GM19043 (cell line): ENCODE results near the gene PATL2.
"Not testable (repeated sequence)": the region's sequence is repeated elsewhere in the genome, so short reads cannot be mapped to it uniquely, and the experiment has no call there.

ENCODE experiments used
- ATAC-seq: cut with Tn5 transposase; IDR thresholded peaks from one replicate; pipeline ENCODE4 v1.9.1; 2021; ENCODE audit warnings: low read depth; ENCODE audit not compliant: unreplicated experiment

PATL2 gene

DNA sequence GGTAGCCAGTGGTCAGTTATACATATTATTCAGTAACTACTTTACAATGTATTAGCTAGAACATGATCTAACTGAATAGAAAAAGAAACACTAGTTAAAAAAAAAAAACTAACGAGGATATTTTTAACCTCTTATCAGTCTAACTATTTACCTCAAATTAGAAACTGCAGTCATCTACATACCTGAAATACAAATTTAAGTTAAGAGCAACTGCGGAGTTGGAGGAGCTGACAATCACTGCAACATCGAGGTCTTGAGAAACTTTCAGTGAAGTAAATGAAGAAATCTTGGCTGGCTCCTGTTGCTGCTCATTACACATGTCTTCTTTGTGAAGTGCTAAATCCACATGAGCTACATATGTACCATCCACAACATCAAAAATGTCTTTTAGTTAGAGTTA, 54.2 kb downstream of the PATL2 start:
- ATAC-seq: no peak

DNA sequence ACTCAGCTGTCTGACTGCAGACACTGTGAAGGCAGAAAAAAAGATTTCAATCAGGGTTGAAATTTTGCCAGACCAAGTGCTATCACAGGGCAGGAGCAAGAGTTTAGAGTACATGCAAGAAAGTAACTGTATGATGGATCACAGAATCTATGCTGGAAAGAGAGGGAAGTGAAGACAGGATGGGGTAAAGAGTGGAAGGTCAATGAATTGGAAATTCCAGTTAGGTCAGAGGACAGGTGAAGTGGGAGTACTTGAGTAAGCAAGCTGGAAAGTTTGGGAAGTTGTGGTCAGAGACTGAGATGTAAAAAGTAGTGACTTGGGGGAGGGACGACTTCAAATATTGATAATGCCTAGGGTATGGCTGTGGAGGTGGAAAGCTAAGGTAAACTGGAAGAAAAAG, 54.8 kb downstream of the PATL2 start:
- ATAC-seq: no peak

DNA sequence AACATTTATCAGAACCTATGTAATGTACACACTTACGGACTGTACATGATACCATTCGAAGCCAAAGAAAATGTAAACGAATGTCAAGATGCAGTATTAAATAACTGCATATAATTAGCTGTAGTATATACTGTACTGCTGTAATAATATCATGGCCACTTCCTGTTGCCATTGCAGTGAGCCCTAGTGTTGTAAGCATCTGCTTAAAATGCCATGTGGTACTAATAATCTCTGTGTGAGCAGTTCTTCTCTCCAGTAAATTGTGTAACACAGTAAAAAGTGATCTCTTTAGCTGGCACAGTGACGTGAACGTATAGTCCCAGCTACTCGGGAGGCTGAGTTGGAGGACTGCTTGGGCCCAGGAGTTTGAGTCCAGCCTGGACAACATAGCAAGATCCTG, 56.3 kb downstream of the PATL2 start:
- ATAC-seq: no peak

DNA sequence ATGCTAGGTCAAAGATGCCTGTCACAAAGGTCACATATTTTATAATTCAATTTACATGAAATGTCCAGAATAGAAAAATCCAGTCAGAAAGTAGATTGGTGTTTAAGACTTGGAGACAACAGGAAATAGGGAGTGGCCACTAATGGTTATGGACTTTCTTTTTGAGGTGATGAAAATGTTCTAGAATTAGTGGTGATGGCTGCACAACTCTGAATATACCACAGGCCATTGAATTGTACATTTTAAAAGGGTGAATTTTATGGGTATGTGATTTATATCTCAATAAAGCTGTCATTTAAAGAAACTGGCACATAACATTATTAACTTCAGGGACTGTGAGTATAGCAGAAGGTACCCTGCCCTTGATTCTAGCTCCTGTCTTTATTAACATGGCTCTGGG, 63.5 kb downstream of the PATL2 start:
- ATAC-seq: no peak

DNA sequence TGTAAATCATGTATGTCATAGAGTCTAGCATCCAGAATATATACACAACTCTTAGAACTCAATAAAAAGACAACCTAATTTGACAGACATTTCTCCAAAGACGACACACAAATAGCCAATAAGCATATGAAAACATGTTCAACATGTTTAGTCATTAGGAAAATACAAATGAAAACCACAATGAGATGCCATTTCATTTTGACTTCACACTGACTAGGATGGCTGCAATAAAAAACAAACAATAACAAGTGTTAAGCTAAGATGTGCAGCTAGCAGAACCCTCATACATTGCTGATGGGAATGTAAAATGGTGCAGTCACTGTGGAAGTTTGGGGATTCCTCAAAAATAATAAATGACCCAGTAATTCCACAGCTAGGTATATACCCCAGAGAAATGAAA, 64.1 kb downstream of the PATL2 start:
- ATAC-seq: no peak

DNA sequence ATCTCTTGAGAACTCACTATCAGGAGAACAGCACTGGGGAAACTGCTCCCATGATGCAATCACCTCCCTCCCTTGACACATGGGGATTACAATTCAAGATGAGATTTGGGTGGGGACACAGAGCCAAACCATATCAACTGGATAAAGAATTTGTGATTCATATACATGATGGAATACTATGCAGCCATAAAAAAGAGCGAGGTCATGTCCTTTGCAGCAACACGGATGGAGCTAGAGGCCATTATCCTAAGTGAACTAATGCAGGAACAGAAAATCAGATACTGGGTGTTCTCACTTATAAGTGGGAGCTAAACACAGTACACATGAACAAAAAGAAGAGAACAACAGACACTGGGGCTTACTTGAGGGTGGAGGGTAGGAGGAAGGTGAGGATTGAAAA, 64.7 kb downstream of the PATL2 start:
- ATAC-seq: no peak

DNA sequence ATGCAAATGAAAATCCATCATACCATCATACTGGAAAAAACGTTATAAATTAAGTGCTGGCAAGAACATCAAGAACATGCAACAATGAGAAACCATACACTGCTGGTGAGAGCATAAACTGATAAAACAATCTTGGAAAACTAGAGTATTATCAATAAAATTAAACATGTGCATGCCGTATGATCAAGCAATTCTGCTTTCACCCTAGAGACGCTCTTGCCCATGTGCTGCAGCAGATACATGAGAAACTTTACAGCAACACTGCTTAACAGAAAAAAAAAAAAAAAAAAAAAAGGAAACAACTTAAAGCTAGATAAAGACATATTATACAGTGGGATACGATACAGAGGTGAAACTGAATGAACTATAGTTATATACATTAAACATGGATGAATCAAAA, 69.5 kb downstream of the PATL2 start:
- ATAC-seq: no peak

DNA sequence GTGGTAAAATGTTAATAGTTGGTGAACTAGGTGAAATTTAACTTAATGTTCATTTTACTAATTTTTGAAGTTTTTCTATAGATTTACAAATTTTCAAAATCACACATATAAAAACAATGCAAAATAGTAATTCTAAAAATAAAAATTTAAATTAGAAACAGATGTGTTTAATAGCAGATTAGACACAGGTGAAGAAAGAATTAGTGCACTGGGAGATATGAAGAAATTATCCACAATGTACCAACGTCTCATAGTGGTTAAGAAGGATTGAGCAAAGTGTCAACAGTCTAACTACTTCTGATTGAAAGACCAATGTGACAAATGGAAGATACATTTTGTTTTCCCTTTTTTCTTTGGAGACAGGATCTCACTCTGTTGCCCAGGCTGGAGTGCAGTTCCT, 74.1 kb downstream of the PATL2 start:
- ATAC-seq: no peak

DNA sequence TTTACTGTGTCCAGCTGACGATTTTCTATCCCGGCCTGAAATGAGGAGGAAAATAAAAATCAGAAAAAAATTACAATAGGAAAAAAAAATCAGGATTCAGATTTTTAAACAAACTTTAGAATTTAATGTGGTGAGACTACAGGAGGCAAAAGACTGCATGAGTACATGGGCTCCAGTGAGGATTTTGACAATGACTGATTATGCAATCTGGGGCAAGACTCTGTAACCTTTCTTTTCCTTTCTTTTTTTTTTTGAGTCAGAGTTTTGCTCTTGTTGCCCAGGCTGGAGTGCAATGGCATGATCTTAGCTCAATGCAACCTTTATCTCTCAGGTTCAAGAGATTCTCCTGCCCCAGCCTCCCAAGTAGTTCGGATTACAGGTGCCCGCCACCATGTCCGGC, 77.5 kb downstream of the PATL2 start:
- no peak for ATAC-seq

DNA sequence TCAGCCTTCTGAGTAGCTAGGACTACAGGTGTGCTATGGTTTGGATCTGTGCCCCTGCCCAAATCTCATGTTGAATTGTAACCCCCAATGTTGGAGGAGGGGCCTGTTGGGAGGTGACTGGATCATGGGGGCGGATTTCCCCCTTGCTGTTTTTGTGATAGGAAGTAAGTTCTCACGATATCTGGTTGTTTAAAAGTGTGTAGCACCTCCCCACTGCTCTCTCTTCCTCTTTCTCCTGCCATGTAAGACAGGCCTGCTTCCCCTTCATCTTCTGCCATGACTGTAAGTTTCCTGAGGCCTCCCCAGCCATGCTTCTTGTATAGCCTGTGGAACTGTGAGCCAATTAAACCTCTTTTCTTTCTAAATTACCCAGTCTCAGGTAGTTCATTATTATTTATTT, 85.8 kb downstream of the PATL2 start:
- not testable (repeated sequence) for ATAC-seq

DNA sequence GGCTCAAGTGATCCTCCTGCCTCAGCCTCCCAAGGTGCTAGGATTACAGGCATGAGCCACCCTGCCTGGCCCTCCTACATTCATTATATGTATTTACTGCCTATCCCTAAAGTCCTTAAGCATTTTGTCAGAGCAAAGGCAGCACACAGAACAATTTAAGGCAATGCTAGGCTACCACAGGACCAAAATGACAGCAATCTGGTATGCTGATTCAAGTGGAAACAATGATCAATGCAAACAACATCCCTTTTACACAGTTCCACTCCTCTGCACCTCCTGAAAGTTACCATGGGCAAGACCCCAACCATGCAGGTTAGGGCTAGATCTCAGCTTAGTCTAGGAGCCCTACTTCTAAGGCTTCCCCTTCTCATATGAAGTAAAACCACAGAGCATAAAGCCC, 87.9 kb downstream of the PATL2 start:
- no peak for ATAC-seq

DNA sequence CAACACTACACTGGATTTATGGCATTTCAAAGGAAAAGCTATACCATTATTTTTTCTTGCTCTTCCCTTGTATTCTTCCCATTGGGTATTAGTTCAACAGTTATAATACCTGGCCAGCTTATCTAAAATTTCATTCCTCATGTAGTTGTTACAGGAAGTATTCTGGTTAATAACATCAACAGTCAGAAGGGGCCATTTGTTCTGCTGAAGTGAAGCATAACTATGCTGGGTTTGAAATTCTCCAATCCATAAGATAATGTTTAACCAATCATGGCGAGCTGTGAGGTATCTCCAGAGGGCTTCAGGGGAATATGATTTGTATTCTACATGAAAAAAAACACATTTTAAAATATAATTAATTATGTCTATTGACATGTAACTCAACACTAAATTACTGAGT, 91.0 kb downstream of the PATL2 start:
- no peak for ATAC-seq

DNA sequence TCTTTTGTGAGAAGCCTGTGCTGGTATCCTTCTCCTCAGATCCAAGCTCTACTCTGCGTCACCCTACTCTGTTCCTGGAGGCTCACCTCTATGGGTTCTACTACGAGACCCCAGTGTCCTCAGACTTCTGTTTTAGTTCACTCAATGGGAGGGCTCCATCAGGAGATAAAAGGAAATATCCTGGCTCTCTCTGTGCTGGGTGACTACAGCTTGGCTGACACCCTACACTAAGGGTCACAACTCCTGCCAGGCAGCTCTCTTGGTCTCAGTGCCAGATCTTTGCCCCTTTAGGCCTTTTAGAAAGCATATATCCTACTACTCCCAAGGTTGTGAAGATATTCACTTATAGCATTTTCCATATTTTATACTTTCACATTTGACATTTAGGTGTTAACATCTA, 94.1 kb downstream of the PATL2 start:
- no peak for ATAC-seq
